NCI-H1417 (cell line): ENCODE measurements around the gene KLK1.

Experiments used
- DNase-seq, 3 experiments: peaks; one replicate each; lab custom pipeline; 2025; lab: John Stamatoyannopoulos, UW

KLK1 gene

DNA sequence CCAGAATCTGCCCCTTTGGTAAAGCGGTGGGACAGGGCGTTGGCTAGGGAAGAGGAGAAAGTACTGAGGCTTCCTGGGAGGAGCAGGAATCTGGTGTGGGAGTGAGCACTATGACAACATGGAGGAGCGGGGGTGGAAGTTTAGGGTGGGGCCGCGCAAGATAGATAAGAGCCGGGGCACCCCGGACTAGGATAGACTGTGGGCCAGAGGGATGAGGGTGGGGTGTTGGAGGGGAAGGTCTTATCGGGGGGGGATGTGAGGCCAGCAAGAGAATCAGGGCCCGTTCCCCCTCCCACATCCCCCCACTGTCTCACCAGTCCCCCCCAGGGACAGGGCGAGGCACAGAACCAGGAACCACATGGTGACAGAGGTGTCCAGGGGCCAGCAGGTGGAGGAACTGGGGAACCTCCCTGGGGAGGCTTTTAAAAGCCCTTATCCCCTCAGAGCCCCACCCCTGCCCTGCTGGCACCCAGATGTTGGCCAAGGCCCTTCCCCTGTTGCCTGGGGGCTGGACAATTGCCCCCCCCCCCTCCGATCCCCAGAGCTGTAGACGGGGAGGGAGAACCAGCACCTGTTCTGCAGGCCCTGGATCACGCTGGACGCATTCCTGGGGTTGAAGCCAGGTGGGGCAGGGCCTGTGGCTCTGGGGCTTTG is at the start of gene KLK1:
KLK1 (minus strand) TSS at position 399 of the 654 bp plus-strand sequence; CDS start at position 360, 39 bp downstream.
- no peak for DNase-seq

- no peak for DNase-seq
Observed at GRCh38 chr19:50873056-50873455, 49.5 kb upstream of the KLK1 start, which contains the start of gene KLK2. TSS of gene KLK2 (plus strand) at chr19:50873439. CDS start at chr19:50873474, 35 bp downstream.

DNA sequence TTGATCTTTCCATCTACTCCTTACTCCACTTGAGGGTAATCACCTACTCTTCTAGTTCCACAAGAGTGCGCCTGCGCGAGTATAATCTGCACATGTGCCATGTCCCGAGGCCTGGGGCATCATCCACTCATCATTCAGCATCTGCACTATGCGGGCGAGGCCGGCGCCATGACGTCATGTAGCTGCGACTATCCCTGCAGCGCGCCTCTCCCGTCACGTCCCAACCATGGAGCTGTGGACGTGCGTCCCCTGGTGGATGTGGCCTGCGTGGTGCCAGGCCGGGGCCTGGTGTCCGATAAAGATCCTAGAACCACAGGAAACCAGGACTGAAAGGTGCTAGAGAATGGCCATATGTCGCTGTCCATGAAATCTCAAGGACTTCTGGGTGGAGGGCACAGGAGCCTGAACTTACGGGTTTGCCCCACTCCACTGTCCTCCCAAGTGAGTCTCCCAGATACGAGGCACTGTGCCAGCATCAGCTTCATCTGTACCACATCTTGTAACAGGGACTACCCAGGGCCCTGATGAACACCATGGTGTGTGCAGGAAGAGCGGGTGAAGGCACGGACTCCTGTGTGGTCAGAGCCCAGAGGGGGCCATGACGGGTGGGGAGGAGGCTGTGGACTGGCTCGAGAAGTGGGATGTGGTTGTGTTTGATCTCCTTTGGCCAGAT is 47.0 kb upstream of the KLK1 start:
- no peak for DNase-seq

DNA sequence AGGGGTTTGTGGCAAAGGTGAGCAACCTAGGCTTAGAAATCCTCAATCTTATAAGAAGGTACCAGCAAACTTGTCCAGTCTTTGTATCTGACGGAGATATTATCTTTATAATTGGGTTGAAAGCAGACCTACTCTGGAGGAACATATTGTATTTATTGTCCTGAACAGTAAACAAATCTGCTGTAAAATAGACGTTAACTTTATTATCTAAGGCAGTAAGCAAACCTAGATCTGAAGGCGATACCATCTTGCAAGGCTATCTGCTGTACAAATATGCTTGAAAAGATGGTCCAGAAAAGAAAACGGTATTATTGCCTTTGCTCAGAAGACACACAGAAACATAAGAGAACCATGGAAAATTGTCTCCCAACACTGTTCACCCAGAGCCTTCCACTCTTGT is 45.9 kb upstream of the KLK1 start:
- no peak for DNase-seq

- no peak for DNase-seq
Observed at GRCh38 chr19:50861496-50862286, 38.1 kb upstream of the KLK1 start.

- no peak for DNase-seq
Observed at GRCh38 chr19:50861010-50861409, 37.4 kb upstream of the KLK1 start.

DNA sequence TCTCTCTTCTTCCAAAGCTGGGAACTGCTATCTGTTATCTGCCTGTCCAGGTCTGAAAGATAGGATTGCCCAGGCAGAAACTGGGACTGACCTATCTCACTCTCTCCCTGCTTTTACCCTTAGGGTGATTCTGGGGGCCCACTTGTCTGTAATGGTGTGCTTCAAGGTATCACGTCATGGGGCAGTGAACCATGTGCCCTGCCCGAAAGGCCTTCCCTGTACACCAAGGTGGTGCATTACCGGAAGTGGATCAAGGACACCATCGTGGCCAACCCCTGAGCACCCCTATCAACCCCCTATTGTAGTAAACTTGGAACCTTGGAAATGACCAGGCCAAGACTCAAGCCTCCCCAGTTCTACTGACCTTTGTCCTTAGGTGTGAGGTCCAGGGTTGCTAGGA is 36.3 kb upstream of the KLK1 start:
- no peak for DNase-seq

GRCh38 chr19:50858886-50859285 is 35.3 kb upstream of the KLK1 start:
- DNase-seq, result peak; percentile 56 to 92 (median 90)

GRCh38 chr19:50857366-50857765 is 33.8 kb upstream of the KLK1 start:
- no peak for DNase-seq

- DNase-seq, result no peak
Observed at GRCh38 chr19:50854636-50855410, 31.2 kb upstream of the KLK1 start, which contains the start of gene KLK3. TSS of gene KLK3 (plus strand) at chr19:50854915. CDS start at chr19:50854956, 41 bp downstream.

GRCh38 chr19:50851620-50852019 is 28.0 kb upstream of the KLK1 start:
- DNase-seq, result no peak

GRCh38 chr19:50850738-50851137 is 27.2 kb upstream of the KLK1 start:
- DNase-seq, result no peak

DNA sequence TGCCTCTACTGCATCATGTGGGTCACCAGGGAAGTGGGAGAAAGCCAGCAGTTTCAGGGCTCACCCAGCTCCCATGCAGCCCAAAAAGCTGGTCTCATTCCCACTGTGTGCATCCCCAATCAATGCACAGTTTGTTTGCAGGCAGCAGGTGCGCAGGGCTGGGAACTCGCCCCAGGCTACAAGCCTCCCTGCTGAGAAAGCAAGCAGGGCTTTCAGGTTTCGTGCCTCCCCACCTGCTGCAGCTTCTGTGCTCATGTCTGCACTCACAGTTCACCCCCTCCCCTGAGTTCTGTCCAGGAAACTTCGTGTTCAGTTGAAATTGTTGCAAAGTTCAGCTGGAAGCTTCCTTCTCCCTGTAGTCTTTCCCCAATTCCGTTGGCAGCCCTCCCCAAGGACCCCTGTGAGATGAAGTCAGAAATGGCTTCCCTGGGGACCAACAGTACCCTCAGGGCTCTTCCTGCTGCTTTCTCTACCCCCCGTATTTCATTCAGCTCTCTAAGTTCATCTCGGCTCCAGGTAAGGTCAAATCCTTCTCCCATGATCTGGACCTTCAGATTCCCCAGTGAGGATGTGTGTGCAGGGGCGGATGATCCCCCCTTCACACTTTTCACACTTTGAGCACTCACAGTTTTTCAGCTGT is 20.8 kb upstream of the KLK1 start:
- DNase-seq, result peak in 2 of 3 experiments; percentile 89 to 95

- peak in 1 of 3 experiments; percentile 87 for DNase-seq
Observed at GRCh38 chr19:50843701-50844221, 20.2 kb upstream of the KLK1 start.

- no peak for DNase-seq
Observed at GRCh38 chr19:50843205-50843604, 19.6 kb upstream of the KLK1 start.

DNA sequence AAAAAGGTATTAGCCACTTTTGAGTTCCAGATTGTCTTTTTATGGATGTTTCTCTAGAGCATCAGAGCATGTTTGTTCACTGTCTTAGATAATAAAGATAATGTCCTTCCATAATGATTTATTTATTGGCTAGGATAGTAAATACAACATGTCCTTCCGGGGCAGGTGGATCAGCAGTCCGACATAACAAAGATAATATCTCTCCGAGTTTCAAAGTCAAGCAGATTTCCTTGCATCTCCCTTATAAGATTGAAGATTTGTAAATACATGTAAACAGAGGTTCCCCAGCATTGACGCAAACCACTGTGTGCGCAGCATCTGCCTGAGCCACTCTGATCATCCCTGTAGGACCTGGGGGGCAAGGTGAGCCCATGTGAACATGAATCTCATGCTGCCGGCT is 18.5 kb upstream of the KLK1 start:
- DNase-seq, result no peak

- DNase-seq, result no peak
Observed at GRCh38 chr19:50839712-50840655, 16.4 kb upstream of the KLK1 start.

DNA sequence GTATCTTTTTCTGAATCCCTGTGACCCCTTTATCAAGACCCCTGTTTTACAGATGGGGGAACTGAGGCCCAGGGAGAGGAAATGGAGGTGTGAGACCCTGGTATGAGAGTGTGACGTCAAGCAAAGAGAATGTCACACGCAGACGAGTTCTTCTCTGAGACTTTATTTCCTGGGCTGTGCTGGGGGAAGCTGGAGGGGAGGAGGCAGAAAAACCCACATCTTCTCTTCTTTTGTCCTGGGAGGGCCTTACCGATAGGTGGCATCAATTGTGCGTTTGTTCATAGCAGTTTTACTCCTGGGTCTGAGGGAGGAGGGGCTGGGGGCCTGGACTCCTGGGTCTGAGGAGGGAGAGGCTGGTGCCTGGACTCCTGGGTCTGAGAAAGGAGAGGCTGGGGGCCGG is 14.7 kb upstream of the KLK1 start:
- no peak for DNase-seq

DNA sequence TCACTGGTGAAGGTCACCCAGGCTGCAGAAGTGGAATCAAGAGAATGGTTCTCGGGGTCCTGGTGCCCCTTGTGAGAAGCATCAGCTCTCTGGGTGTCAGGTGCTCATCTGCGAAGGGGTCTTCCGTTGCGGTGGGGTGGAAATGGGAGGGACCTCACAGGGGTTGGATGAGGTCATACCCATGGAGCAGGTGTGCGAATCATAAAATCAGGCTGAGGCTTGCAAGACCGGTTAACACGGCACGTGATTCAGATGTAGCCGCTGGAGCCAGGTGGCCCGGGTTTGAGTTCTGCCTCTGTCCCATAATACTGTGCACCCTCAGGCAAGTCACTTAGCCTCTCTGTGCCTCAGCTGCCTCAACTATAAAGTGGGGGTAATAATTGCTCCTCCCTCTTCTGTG is 13.7 kb upstream of the KLK1 start:
- no peak for DNase-seq
